Neural cell (in vitro differentiated cells): ENCODE data around the gene NME8. TPM values are rescaled to one million over a fixed set of nuclear protein-coding genes. Genes with fewer than 3 reads are reported as not detected.

Source experiments
- H2AFZ ChIP-seq: fragments of 200-600, 300-800 bp; sonication (generic), shearing (Covaris generic); 2 replicates; pipeline ENCODE4 v1.6.0; 2014; ENCODE audit warnings: low read depth, mild to moderate bottlenecking, antibody characterized with exemption, low read length, moderate library complexity
- H3F3A ChIP-seq: fragments of 200-600 bp; shearing (Covaris generic); 2 replicates; pipeline ENCODE4 v1.6.1; 2016; ENCODE audit warnings: mild to moderate bottlenecking, moderate library complexity, mixed read lengths, antibody characterized with exemption, low read length; ENCODE audit not compliant: insufficient read depth, poor library complexity, severe bottlenecking
- H3K27ac ChIP-seq: fragments of 200-600, 300-800 bp; sonication (generic), shearing (Covaris generic); 2 replicates; pipeline ENCODE4 v1.5.1; 2014; ENCODE audit warnings: mild to moderate bottlenecking, low read length, moderate library complexity
- H3K27me3 ChIP-seq: fragments of 300-800, 200-600 bp; sonication (generic), shearing (Covaris generic); 2 replicates; pipeline ENCODE4 v1.6.0; 2014; ENCODE audit warnings: mild to moderate bottlenecking, low read depth, low read length, moderate library complexity; ENCODE audit not compliant: insufficient read depth
- H3K36me3 ChIP-seq: fragments of 300-800, 200-600 bp; sonication (generic), shearing (Covaris generic); 2 replicates; pipeline ENCODE4 v1.5.1; 2014; ENCODE audit warnings: mild to moderate bottlenecking, antibody characterized with exemption, low read length, moderate library complexity; ENCODE audit not compliant: insufficient read depth
- H3K4me2 ChIP-seq: fragments of 300-800, 200-600 bp; sonication (generic), shearing (Covaris generic); 2 replicates; pipeline ENCODE4 v1.6.0; 2014; ENCODE audit warnings: mild to moderate bottlenecking, low read length
- H3K4me3 ChIP-seq: fragments of 300-800, 200-600 bp; sonication (generic), shearing (Covaris generic); 2 replicates; pipeline ENCODE4 v1.5.1; 2014; ENCODE audit warnings: mild to moderate bottlenecking, low read length, moderate library complexity
- H3K79me2 ChIP-seq: fragments of 200-600 bp; shearing (Covaris generic); replicated peaks from 2 replicates; pipeline ENCODE4 v1.6.0; 2014; ENCODE audit warnings: mild to moderate bottlenecking, low read length, moderate library complexity; ENCODE audit not compliant: insufficient read depth
- H3K9ac ChIP-seq: fragments of 300-800, 200-600 bp; sonication (generic), shearing (Covaris generic); 2 replicates; pipeline ENCODE4 v1.6.1; 2016; ENCODE audit warnings: mild to moderate bottlenecking, low read length, mixed read lengths
- H3K9me2 ChIP-seq: fragments of 200-600 bp; shearing (Covaris generic); 2 replicates; pipeline ENCODE4 v1.6.1; 2016; ENCODE audit warnings: mild to moderate bottlenecking, low read length, mixed read lengths; ENCODE audit not compliant: insufficient read depth
- H3K9me3 ChIP-seq: fragments of 200-600, 300-800 bp; sonication (generic), shearing (Covaris generic); 2 replicates; pipeline ENCODE4 v1.6.1; 2016; ENCODE audit warnings: mild to moderate bottlenecking, mixed run types, low read length, moderate library complexity, mixed read lengths
- H4K20me1 ChIP-seq: fragments of 200-600 bp; shearing (Covaris generic); 2 replicates; pipeline ENCODE4 v1.6.1; 2016; ENCODE audit warnings: mild to moderate bottlenecking, mixed run types; ENCODE audit not compliant: insufficient read depth
- EP300 ChIP-seq: fragments of 450-650 bp; conservative IDR thresholded peaks from 2 replicates; pipeline ENCODE4 v1.6.1; 2014; ENCODE audit warnings: antibody characterized with exemption, mild to moderate bottlenecking, moderate library complexity; ENCODE audit not compliant: poor library complexity, severe bottlenecking
- EZH2 ChIP-seq: fragments of 200-600, 300-800 bp; shearing (Covaris generic), sonication (generic); IDR thresholded peaks from 2 replicates; pipeline ENCODE4 v1.6.1; 2014; ENCODE audit warnings: antibody characterized with exemption, low read length, borderline replicate concordance, mild to moderate bottlenecking; ENCODE audit not compliant: insufficient read depth, poor library complexity, severe bottlenecking
- MXI1 ChIP-seq: fragments of 450-650 bp; conservative IDR thresholded peaks from 2 replicates; pipeline ENCODE4 v1.6.1; 2014; ENCODE audit warnings: antibody characterized with exemption, mild to moderate bottlenecking; ENCODE audit not compliant: poor library complexity, severe bottlenecking
- POLR2AphosphoS5 ChIP-seq: IDR thresholded peaks from 2 replicates; pipeline ENCODE4 v1.6.1; 2012
- RAD21 ChIP-seq: fragments of 450-650 bp; conservative IDR thresholded peaks from 2 replicates; pipeline ENCODE4 v1.6.1; 2014; ENCODE audit warnings: antibody characterized with exemption, mild to moderate bottlenecking, moderate library complexity
- REST ChIP-seq: IDR thresholded peaks from 2 replicates; pipeline ENCODE4 v1.6.1; 2012; ENCODE audit warnings: borderline replicate concordance
- SMC3 ChIP-seq: fragments of 450-650 bp; conservative IDR thresholded peaks from 2 replicates; pipeline ENCODE4 v1.6.1; 2014; ENCODE audit warnings: antibody characterized with exemption, mild to moderate bottlenecking, moderate library complexity; ENCODE audit not compliant: poor library complexity
- TAF1 ChIP-seq: IDR thresholded peaks from 2 replicates; pipeline ENCODE4 v1.6.1; 2012; ENCODE audit warnings: low read depth
- polyA plus RNA-seq: library from polyadenylated mRNA; depleted of rRNA; stranded (reverse); fragments of >200 nt; gene quantifications from 2 replicates; pipeline ENCODE4 v1.2.3, GENCODE V29; 2014
- TF ChIP-seq, protein P1 (sequence below): fragments of 450-650 bp; IDR thresholded peaks from 2 replicates; pipeline ENCODE4 v1.5.1; 2014; ENCODE audit warnings: antibody characterized with exemption, mild to moderate bottlenecking, moderate library complexity; ENCODE audit not compliant: poor library complexity, severe bottlenecking

Gene NME8
- polyA plus RNA-seq, 1 donor from 2014 or later, result not detected

DNA sequence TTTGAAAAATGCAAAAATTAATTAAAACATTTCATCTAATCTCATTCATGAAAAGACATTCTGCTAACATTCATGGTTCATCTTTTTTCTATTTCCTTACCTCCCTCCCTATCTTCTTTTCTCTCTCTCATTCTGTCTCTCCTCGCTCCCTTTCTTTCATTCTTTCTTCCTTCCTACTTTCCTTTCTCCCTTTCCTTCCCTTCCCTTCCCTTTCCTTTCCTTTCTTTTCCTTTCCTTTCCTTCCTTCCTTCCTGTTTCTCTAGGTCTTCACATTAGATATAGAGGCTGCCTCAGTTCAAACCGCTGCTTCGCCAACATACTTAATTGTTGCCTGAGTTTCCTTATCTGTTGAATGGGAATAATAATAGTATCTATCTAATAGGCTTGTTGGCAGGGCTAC is 46.3 kb downstream of the NME8 start:
- H3K27me3 ChIP-seq, result no peaks in the 10 kb centered on the region
- no peak overlapping the region for H3K4me2 ChIP-seq
- H4K20me1 ChIP-seq, result no peaks in the 10 kb centered on the region
- no peak overlapping the region for H3K9ac ChIP-seq
- H3K36me3 ChIP-seq, result no peaks in the 10 kb centered on the region
- no peaks in the 10 kb centered on the region for H3F3A ChIP-seq
- H3K4me3 ChIP-seq, result no peak overlapping the region
- no peak overlapping the region for H2AFZ ChIP-seq
- H3K79me2 ChIP-seq, result no peaks in the 10 kb centered on the region
- TF ChIP-seq EP300 (no peak), EZH2 (no peak), POLR2AphosphoS5 (no peak), MXI1 (no peak), SMC3 (no peak), REST (no peak), TAF1 (no peak), RAD21 (no peak)
- TF ChIP-seq, protein P1, sequence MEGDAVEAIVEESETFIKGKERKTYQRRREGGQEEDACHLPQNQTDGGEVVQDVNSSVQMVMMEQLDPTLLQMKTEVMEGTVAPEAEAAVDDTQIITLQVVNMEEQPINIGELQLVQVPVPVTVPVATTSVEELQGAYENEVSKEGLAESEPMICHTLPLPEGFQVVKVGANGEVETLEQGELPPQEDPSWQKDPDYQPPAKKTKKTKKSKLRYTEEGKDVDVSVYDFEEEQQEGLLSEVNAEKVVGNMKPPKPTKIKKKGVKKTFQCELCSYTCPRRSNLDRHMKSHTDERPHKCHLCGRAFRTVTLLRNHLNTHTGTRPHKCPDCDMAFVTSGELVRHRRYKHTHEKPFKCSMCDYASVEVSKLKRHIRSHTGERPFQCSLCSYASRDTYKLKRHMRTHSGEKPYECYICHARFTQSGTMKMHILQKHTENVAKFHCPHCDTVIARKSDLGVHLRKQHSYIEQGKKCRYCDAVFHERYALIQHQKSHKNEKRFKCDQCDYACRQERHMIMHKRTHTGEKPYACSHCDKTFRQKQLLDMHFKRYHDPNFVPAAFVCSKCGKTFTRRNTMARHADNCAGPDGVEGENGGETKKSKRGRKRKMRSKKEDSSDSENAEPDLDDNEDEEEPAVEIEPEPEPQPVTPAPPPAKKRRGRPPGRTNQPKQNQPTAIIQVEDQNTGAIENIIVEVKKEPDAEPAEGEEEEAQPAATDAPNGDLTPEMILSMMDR, result no peak
- H3K9me3 ChIP-seq, result no peaks in the 10 kb centered on the region
- H3K27ac ChIP-seq, result no peak overlapping the region
- no peaks in the 10 kb centered on the region for H3K9me2 ChIP-seq

DNA sequence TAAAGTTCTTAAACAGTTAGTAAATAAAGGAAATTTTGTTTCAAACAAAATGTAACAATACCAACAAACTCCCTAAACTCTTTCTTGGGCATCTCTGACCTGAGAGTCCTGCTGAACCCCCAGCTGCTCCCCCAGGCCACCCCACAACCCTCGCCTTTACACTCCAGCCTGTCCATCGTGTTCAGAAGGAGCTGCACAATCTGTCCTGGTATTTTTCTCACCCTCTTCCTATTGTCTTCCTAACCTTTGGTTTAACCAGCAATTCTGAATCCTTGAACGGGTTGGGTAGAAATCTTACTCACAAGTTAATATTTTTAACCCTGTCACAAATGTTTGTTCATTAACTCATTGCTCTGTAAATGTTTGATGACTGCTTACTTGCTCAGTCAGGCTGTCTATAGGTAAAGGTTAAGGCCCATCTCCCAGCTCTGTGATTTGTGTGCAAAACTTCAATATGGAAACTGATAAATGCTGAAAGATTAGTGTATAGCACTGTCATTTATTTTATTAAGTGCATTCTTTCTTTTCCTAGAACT is 51.4 kb downstream of the NME8 start:
- Histone ChIP-seq H2AFZ (no peak overlapping the region), H3K27me3 (no peaks in the 10 kb centered on the region), H3K4me2 (no peak overlapping the region), H3K9me2 (no peaks in the 10 kb centered on the region), H3K9ac (no peak overlapping the region), H4K20me1 (no peaks in the 10 kb centered on the region), H3K79me2 (no peaks in the 10 kb centered on the region), H3K9me3 (no peaks in the 10 kb centered on the region), H3K27ac (no peak overlapping the region), H3K4me3 (no peak overlapping the region), H3K36me3 (no peaks in the 10 kb centered on the region), H3F3A (no peaks in the 10 kb centered on the region)
- TF ChIP-seq EP300, result no peak
- TF ChIP-seq, protein P1, result no peak
- TF ChIP-seq POLR2AphosphoS5, result no peak
